GM03348 (cell line): ENCODE data around the gene FAM234B.
"Not testable (repeated sequence)": the region's sequence is repeated elsewhere in the genome, so short reads cannot be mapped to it uniquely, and the experiment has no call there.

Source experiments
- DNase-seq: peaks from one replicate; pipeline ENCODE4 v3.0.0; 2012; ENCODE audit warnings: low spot score

FAM234B gene

GRCh38 chr12:13061377-13061776 is 17.2 kb downstream of the FAM234B start:
- DNase-seq: no peak

- no peak for DNase-seq
Measured at GRCh38 chr12:13062669-13063068, 18.5 kb downstream of the FAM234B start.

- no peak for DNase-seq
Measured at GRCh38 chr12:13066014-13066413, 21.8 kb downstream of the FAM234B start.

- no peak for DNase-seq
Measured at GRCh38 chr12:13066459-13066858, 22.3 kb downstream of the FAM234B start.

GRCh38 chr12:13067322-13067721 is 23.1 kb downstream of the FAM234B start:
- DNase-seq: no peak

- DNase-seq: no peak
Measured at GRCh38 chr12:13069380-13069779, 25.2 kb downstream of the FAM234B start.

GRCh38 chr12:13071305-13072280 is 27.4 kb downstream of the FAM234B start:
- no peak for DNase-seq

- DNase-seq: no peak
Measured at GRCh38 chr12:13073173-13073572, 29.0 kb downstream of the FAM234B start.

- DNase-seq: peak; percentile 31
Measured at GRCh38 chr12:13074396-13075117, 30.4 kb downstream of the FAM234B start.

GRCh38 chr12:13075118-13075480 is 30.9 kb downstream of the FAM234B start:
- peak; percentile 59 for DNase-seq

- no peak for DNase-seq
Measured at GRCh38 chr12:13075786-13076570, 31.8 kb downstream of the FAM234B start.

GRCh38 chr12:13079440-13079906 is 35.3 kb downstream of the FAM234B start:
- DNase-seq: no peak

- no peak for DNase-seq
Measured at GRCh38 chr12:13080266-13080665, 36.1 kb downstream of the FAM234B start.

- no peak for DNase-seq
Measured at GRCh38 chr12:13082861-13083260, 38.7 kb downstream of the FAM234B start.

GRCh38 chr12:13083638-13084037 is 39.5 kb downstream of the FAM234B start:
- DNase-seq: not testable (repeated sequence)

GRCh38 chr12:13084898-13085640 is 40.9 kb downstream of the FAM234B start:
- DNase-seq: no peak

GRCh38 chr12:13085968-13086686 is 41.9 kb downstream of the FAM234B start:
- DNase-seq: no peak

- no peak for DNase-seq
Measured at GRCh38 chr12:13087766-13088165, 43.6 kb downstream of the FAM234B start.

- no peak for DNase-seq
Measured at GRCh38 chr12:13088496-13088895, 44.3 kb downstream of the FAM234B start.

- DNase-seq: no peak
Measured at GRCh38 chr12:13090054-13090453, 45.9 kb downstream of the FAM234B start.

- no peak for DNase-seq
Measured at GRCh38 chr12:13091832-13092231, 47.7 kb downstream of the FAM234B start.
